Lower lobe of right lung (tissue), 2 donors: ENCODE data around the gene ARSK. TPM values are rescaled to one million over a fixed set of nuclear protein-coding genes. Genes with fewer than 3 reads are reported as not detected.

ENCODE experiments used
- ATAC-seq, 2 donors: fragments of 200-7000 bp; cut with Tn5 transposase; one replicate each; pipeline ENCODE4 v1.9.1; 2020 to 2022; ENCODE audit warnings: mild to moderate bottlenecking in 2 of 2, moderate library complexity in 2 of 2
- DNase-seq: peaks from one replicate; pipeline ENCODE4 v3.0.0-alpha.2; 2020
- H3K27ac ChIP-seq: fragments of 200-600 bp; one replicate; pipeline ENCODE4 v1.8.0; 2022
- H3K27me3 ChIP-seq: fragments of 200-600 bp; one replicate; pipeline ENCODE4 v1.8.0; 2022; ENCODE audit warnings: low read depth
- H3K36me3 ChIP-seq: fragments of 200-600 bp; one replicate; pipeline ENCODE4 v1.8.0; 2022; ENCODE audit warnings: mild to moderate bottlenecking
- H3K4me1 ChIP-seq: fragments of 200-600 bp; one replicate; pipeline ENCODE4 v1.8.0; 2022
- H3K4me3 ChIP-seq: fragments of 200-600 bp; one replicate; pipeline ENCODE4 v1.8.0; 2022; ENCODE audit warnings: mild to moderate bottlenecking
- H3K9me3 ChIP-seq: fragments of 200-600 bp; one replicate; pipeline ENCODE4 v1.8.0; 2022
- intact Hi-C: fragments of 100-400 bp; cut with DNase I; formaldehyde crosslinking; loops from one replicate; pipeline ENCODE4 v1.11.0; 2022
- long read RNA-seq: library from polyadenylated mRNA; unstranded; transcript quantifications from one replicate; pipeline ENCODE4 v2.0.0, GENCODE V29; 2021
- total RNA-seq: library from RNA; stranded (reverse); fragmentation: NEBNext Ultra II Directional; extraction: Animal tissue kit (Norgen Biotek cat#: 25700); gene quantifications from one replicate; pipeline ENCODE4 v1.2.1, GENCODE V29; 2021
- TF ChIP-seq, protein P1 (sequence below): fragments of 200-600 bp; IDR thresholded peaks from one replicate; pipeline ENCODE4 v1.8.0; 2022; ENCODE audit warnings: antibody characterized with exemption, mild to moderate bottlenecking
- donor health status: DM: no; HTN: yes; CAD: no; lungs with severe emphysema.

Gene ARSK, protein sequence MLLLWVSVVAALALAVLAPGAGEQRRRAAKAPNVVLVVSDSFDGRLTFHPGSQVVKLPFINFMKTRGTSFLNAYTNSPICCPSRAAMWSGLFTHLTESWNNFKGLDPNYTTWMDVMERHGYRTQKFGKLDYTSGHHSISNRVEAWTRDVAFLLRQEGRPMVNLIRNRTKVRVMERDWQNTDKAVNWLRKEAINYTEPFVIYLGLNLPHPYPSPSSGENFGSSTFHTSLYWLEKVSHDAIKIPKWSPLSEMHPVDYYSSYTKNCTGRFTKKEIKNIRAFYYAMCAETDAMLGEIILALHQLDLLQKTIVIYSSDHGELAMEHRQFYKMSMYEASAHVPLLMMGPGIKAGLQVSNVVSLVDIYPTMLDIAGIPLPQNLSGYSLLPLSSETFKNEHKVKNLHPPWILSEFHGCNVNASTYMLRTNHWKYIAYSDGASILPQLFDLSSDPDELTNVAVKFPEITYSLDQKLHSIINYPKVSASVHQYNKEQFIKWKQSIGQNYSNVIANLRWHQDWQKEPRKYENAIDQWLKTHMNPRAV
- 5.6 TPM for total RNA-seq
- long read RNA-seq, transcript ARSK-201 (8 exons, 3,354 nt), result major isoform, 14 of 18 reads
- long read RNA-seq, partial matches to known transcripts, result 2 of 18 reads
- long read RNA-seq, other reads (novel, unspliced or antisense), result 0 of 18 reads

DNA sequence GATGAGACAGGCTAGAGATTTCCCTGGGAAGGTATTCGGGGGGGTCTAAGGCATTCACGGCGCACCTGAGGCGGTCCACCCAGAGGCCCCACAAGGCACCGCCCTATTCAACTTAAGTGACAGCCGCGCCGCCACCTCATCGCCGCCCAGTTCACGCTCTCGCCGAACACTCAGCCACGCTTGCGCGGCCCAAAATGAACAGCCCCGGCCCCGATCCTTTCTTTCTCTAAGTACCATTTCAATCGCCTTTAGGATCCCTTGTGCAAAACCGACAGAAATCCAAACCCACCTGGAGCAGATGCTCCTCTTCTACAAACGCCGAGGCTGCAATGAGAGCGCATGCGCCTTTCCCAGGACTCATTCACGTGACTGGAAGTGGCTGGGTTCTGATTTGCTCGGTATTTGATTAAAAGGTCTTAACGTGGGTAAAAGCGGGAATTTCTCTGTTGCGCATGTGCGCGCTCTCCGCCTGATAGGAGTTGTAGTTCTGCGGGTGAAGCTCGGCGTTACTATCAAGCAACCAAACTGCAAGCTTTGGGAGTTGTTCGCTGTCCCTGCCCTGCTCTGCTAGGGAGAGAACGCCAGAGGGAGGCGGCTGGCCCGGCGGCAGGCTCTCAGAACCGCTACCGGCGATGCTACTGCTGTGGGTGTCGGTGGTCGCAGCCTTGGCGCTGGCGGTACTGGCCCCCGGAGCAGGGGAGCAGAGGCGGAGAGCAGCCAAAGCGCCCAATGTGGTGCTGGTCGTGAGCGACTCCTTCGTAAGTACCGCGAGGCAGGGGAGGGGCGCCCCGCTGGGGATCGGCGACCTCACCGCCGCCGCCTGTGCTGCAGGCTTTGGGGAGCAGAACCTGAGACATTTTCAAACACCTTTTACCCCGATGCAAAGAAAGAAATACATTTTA, at the start of gene ARSK, which contains the start of gene SKIC3:
Gene ARSK (plus strand): TSS at position 455 of the 902 bp plus-strand sequence. CDS start 178 bp downstream, at position 633.
Gene SKIC3 (minus strand): TSS at position 331 of the 902 bp plus-strand sequence. CDS start 7,827 bp downstream, outside the sequence.
- peaks cover 27% of the 10 kb centered on the region for H3K4me1 ChIP-seq
- TF ChIP-seq, protein P1, sequence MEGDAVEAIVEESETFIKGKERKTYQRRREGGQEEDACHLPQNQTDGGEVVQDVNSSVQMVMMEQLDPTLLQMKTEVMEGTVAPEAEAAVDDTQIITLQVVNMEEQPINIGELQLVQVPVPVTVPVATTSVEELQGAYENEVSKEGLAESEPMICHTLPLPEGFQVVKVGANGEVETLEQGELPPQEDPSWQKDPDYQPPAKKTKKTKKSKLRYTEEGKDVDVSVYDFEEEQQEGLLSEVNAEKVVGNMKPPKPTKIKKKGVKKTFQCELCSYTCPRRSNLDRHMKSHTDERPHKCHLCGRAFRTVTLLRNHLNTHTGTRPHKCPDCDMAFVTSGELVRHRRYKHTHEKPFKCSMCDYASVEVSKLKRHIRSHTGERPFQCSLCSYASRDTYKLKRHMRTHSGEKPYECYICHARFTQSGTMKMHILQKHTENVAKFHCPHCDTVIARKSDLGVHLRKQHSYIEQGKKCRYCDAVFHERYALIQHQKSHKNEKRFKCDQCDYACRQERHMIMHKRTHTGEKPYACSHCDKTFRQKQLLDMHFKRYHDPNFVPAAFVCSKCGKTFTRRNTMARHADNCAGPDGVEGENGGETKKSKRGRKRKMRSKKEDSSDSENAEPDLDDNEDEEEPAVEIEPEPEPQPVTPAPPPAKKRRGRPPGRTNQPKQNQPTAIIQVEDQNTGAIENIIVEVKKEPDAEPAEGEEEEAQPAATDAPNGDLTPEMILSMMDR, result peak; percentile 47
- ATAC-seq (peak; percentile 98), DNase-seq (peak; percentile 96)
- H3K27ac ChIP-seq, result peak within 1 kb of the TSS; percentile 91
- peak within 1 kb of the TSS; percentile 86 for H3K4me3 ChIP-seq
- H3K27me3 ChIP-seq, result no peaks in the 10 kb centered on the region
- peaks cover 16% of the 10 kb centered on the region for H3K36me3 ChIP-seq
- H3K9me3 ChIP-seq, result no peaks in the 10 kb centered on the region
- intact Hi-C loops, result no loop called here

DNA sequence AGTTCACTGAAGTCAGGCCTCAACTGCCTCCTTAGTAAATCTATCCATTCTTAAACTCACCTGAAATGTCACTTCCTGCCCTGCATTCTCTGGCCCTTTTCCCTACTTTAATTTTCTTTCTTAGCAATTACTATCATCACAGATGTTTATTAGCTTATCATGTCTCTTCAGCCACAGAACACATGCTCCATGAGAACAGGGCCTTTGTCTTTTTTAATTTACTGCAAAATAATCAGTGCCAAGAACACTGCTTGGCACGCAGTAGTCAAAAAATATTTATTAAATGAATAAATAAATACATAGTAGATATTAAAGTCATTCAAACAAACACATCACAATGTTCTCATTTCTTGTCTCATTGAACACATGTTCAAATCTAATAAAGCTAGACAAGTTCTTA, 46.4 kb upstream of the ARSK start:
- TF ChIP-seq, protein P1, result no peak
- intact Hi-C loops, result no loop called here
- Histone ChIP-seq H3K27me3 (no peaks in the 10 kb centered on the region), H3K27ac (no peak overlapping the region), H3K9me3 (no peaks in the 10 kb centered on the region), H3K4me3 (no peak overlapping the region), H3K36me3 (peaks cover 94% of the 10 kb centered on the region), H3K4me1 (no peaks in the 10 kb centered on the region)
- DNase-seq (no peak), ATAC-seq (no peak)

DNA sequence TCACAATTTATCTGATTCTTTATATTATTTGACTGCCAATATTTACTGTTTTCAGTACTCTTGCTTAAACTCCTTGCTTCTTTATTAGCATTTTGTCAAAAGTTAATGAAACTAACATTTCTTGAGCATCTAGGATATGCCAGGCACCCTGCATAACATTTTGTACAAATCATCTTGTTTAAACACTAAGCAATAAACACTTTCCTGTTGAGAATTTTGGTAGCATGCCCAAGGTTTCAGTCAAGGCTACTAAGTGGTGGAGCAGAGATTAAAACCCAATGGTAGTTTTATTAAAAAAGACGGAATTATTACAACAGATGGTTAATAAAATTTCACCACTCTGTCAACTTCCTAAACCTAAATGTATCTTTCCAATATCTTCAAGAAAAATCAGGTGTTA, 43.3 kb upstream of the ARSK start:
- DNase-seq (no peak), ATAC-seq (no peak)
- TF ChIP-seq, protein P1, result no peak
- H3K27me3 ChIP-seq, result no peaks in the 10 kb centered on the region
- no peaks in the 10 kb centered on the region for H3K4me1 ChIP-seq
- intact Hi-C loops, result no loop called here
- H3K4me3 ChIP-seq, result no peak overlapping the region
- no peaks in the 10 kb centered on the region for H3K9me3 ChIP-seq
- peaks cover 97% of the 10 kb centered on the region for H3K36me3 ChIP-seq
- no peak overlapping the region for H3K27ac ChIP-seq

DNA sequence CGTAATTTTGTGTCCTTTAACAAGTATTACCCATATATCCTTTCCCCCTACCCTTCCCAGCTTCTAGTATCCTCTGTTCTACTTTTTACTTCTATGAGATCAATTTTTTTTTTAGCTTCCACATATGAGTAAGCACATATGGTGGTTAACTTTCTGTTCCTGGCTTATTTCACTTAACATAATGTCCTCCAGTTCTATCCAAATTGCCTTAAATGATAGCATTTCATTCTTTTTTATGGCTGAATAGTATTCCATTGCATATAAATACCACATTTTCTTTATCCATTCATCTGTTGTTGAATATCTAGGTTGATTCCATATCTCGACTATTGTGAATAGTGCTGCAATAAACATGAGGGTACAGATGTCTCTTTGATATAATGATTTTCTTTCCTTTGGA, 36.5 kb upstream of the ARSK start:
- no peak overlapping the region for H3K4me3 ChIP-seq
- DNase-seq, result no peak
- H3K36me3 ChIP-seq, result peaks cover 99% of the 10 kb centered on the region
- intact Hi-C loops, result no loop called here
- no peaks in the 10 kb centered on the region for H3K9me3 ChIP-seq
- TF ChIP-seq, protein P1, result no peak
- no peak overlapping the region for H3K27ac ChIP-seq
- H3K4me1 ChIP-seq, result no peaks in the 10 kb centered on the region
- no peaks in the 10 kb centered on the region for H3K27me3 ChIP-seq
- no peak for ATAC-seq

DNA sequence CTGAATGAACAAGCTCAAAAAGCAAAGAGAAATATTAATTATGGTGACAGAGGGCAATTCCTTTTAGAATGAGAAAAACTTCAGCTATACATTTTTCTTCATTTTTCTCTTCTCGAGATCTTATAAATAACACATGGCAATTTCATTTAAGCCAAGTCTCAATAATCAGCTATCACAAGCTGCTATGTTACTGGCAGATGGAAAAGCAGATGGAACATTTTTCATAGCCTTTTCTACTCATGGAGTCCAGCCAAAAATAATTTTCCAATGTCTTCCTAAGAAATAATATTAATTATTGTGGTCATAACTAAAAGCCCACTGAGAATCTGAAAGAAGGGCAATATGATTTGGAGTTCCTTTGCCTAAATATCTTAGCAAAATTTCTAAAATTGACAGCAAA, 35.8 kb upstream of the ARSK start:
- Histone ChIP-seq H3K4me1 (no peaks in the 10 kb centered on the region), H3K27me3 (no peaks in the 10 kb centered on the region), H3K4me3 (no peak overlapping the region), H3K9me3 (no peaks in the 10 kb centered on the region), H3K36me3 (peaks cover 96% of the 10 kb centered on the region), H3K27ac (no peak overlapping the region)
- intact Hi-C loops, result no loop called here
- TF ChIP-seq, protein P1, result no peak
- DNase-seq, result no peak
- no peak for ATAC-seq
